Mesendoderm (in vitro differentiated cells): ENCODE results near the gene CACNA1H.

Experiments
- DNase-seq: peaks from one replicate; pipeline ENCODE4 v3.0.0; 2013
- H2AK5ac ChIP-seq: 2 replicates; pipeline ENCODE4 v1.6.1; 2013; ENCODE audit warnings: low read length, inconsistent platforms
- H2BK120ac ChIP-seq: 2 replicates; pipeline ENCODE4 v1.6.1; 2013; ENCODE audit warnings: low read depth, mild to moderate bottlenecking, low read length, moderate library complexity, mixed read lengths
- H2BK15ac ChIP-seq: replicated peaks from 2 replicates; pipeline ENCODE4 v1.6.1; 2013; ENCODE audit warnings: low read depth, mild to moderate bottlenecking, moderate library complexity
- H2BK5ac ChIP-seq: 2 replicates; pipeline ENCODE4 v1.6.1; 2013; ENCODE audit warnings: low read length, inconsistent platforms
- H3K18ac ChIP-seq: 2 replicates; pipeline ENCODE4 v1.6.1; 2013; ENCODE audit warnings: mild to moderate bottlenecking, low read length, mixed read lengths
- H3K23ac ChIP-seq: one replicate; pipeline ENCODE4 v1.6.1; 2013; ENCODE audit warnings: low read length
- H3K27ac ChIP-seq: 2 replicates; pipeline ENCODE4 v1.5.1; 2013; ENCODE audit warnings: low read depth, mild to moderate bottlenecking, inconsistent platforms, low read length, moderate library complexity
- H3K27me3 ChIP-seq: 2 replicates; pipeline ENCODE4 v1.6.1; 2013; ENCODE audit warnings: low read length, control low read depth, mild to moderate bottlenecking, inconsistent platforms; ENCODE audit not compliant: insufficient read depth, poor library complexity
- H3K36me3 ChIP-seq: 2 replicates; pipeline ENCODE4 v1.6.1; 2013; ENCODE audit warnings: low read length, inconsistent platforms; ENCODE audit not compliant: control insufficient read depth, insufficient read depth
- H3K4ac ChIP-seq: one replicate; pipeline ENCODE4 v1.6.1; 2013; ENCODE audit warnings: low read depth, mild to moderate bottlenecking, low read length, moderate library complexity
- H3K4me1 ChIP-seq: 2 replicates; pipeline ENCODE4 v1.6.1; 2013; ENCODE audit warnings: low read depth, low read length, inconsistent platforms; ENCODE audit not compliant: control insufficient read depth
- H3K4me2 ChIP-seq: 2 replicates; pipeline ENCODE4 v1.6.1; 2013; ENCODE audit warnings: low read length
- H3K4me3 ChIP-seq: 2 replicates; pipeline ENCODE4 v1.5.1; 2013; ENCODE audit warnings: mild to moderate bottlenecking, low read length
- H3K56ac ChIP-seq: one replicate; pipeline ENCODE4 v1.6.1; 2013; ENCODE audit warnings: low read length
- H3K79me1 ChIP-seq: 2 replicates; pipeline ENCODE4 v1.6.1; 2013; ENCODE audit warnings: low read length, inconsistent platforms
- H3K79me2 ChIP-seq: 2 replicates; pipeline ENCODE4 v1.6.1; 2013; ENCODE audit warnings: mild to moderate bottlenecking, low read length; ENCODE audit not compliant: control insufficient read depth, insufficient read depth
- H3K9ac ChIP-seq: 2 replicates; pipeline ENCODE4 v1.6.1; 2013; ENCODE audit warnings: low read length, inconsistent platforms
- H4K5ac ChIP-seq: one replicate; pipeline ENCODE4 v1.6.1; 2013; ENCODE audit warnings: low read length
- H4K8ac ChIP-seq: one replicate; pipeline ENCODE4 v1.6.1; 2013; ENCODE audit warnings: low read depth, mild to moderate bottlenecking, control low read depth, low read length, moderate library complexity
- WGBS: extraction: QIAGEN DNeasy Blood & Tissue Kit; methylation state at CpG from one replicate; pipeline ENCODE4 v1.1.7; 2013; ENCODE audit warnings: low lambda C conversion rate, missing lambda C conversion rate; ENCODE audit not compliant: insufficient coverage; ENCODE audit errors: extremely low coverage; 5-methylcytosine and 5-hydroxymethylcytosine counted together

Gene CACNA1H

DNA sequence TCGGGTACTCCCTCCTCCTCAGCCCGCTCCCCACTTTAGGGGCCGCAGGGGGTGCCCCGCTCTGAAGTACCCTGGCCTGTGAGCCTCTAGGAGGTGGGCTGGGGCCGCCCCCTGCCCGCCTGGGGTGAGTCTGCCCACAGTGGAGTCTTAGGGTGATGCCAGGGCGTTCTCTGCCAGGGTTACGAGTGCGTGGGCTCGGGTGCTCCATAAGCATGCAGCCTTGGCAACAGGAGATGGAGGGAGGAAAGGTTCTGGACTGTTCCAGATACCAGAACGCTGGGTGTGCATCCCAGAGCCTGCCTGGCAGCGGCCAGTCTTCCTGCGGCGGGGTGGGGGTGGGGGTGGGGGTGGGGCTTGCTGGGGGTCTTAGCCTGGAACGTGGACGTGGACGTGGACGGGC lies 15.9 kb downstream of the CACNA1H start:
- Histone ChIP-seq H3K79me1 (no peaks in the 10 kb centered on the region), H3K56ac (no peak overlapping the region), H2BK120ac (no peak overlapping the region), H3K4ac (no peak overlapping the region), H3K27me3 (no peaks in the 10 kb centered on the region), H2AK5ac (no peak overlapping the region), H3K4me1 (no peaks in the 10 kb centered on the region), H3K4me3 (no peak overlapping the region), H3K23ac (no peak overlapping the region), H2BK15ac (no peak overlapping the region), H3K4me2 (no peak overlapping the region), H3K9ac (no peak overlapping the region), H4K5ac (no peak overlapping the region), H4K8ac (no peak overlapping the region), H3K79me2 (no peaks in the 10 kb centered on the region), H3K36me3 (no peaks in the 10 kb centered on the region), H3K27ac (no peak overlapping the region), H3K18ac (no peak overlapping the region), H2BK5ac (no peak overlapping the region)
- no CpG with 5 or more reads among the region's 18 CpGs for WGBS
- DNase-seq, result no peak

DNA sequence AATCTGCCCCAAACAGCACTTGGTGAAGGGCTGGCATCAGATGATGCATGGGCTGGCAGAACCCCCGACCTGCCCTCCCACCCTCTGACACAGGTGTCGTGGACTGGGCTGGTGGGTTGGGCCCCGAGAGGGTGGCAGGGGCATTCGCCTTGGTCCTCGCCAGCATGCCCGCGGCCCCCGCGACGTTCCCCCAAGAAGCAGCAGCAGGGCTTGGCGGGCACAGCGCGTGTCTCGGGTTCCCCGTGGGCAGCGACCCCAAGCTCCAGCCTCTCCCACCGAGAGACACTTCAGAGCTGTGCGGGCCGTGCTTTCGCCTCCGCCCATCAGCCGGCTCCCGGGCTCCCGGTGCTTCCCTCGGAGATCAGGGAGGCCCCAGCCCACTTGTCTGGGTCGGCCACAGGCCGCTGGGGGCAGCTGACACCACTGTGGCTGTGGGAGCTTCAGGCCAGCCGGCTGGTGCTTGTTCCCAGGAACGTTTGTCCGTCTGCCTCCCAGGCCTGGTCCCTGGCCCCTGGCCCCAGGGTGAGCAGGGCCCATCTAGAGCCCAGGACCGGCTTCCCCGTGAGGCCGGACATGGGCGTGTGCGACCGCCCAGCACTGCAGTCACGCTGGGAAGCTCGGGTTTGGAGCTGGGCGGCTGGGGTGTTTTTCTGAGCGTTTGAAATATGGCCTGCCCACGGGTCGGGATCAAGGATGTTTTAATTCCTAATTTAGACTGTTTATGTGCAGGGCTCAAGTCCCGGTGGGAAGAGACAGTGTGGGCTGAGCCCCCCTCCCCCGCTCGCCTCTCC lies 16.6 kb downstream of the CACNA1H start:
- Histone ChIP-seq H3K9ac (no peak overlapping the region), H4K5ac (no peak overlapping the region), H3K23ac (no peak overlapping the region), H3K27ac (no peak overlapping the region), H3K79me2 (no peaks in the 10 kb centered on the region), H2BK120ac (no peak overlapping the region), H4K8ac (no peak overlapping the region), H3K18ac (no peak overlapping the region), H3K4me3 (no peak overlapping the region), H2AK5ac (no peak overlapping the region), H3K56ac (no peak overlapping the region), H3K4ac (no peak overlapping the region), H2BK5ac (no peak overlapping the region), H3K4me1 (no peaks in the 10 kb centered on the region), H3K79me1 (no peaks in the 10 kb centered on the region), H3K27me3 (no peaks in the 10 kb centered on the region), H3K36me3 (no peaks in the 10 kb centered on the region), H2BK15ac (no peak overlapping the region), H3K4me2 (no peak overlapping the region)
- WGBS, result no CpG with 5 or more reads among the region's 45 CpGs
- no peak for DNase-seq

DNA sequence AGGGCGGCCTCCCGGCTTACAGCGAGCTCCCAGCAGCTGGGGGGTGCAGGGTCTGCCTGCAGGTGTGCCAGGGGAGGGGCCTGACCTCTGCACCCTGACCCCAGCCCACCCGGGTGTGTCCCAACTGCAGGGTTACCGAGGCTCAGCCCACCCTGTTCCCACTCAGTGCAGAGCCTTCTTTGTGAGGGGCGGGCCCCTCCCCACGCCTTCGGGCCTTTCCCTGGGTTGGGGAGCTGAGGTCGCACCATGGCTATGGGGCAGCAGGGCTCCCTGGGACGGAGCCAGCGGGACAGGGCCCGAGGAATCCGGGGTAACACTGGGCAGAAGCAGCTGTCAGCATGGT lies 17.1 kb downstream of the CACNA1H start:
- Histone ChIP-seq H3K79me1 (no peaks in the 10 kb centered on the region), H3K18ac (no peak overlapping the region), H3K4me2 (no peak overlapping the region), H3K4me3 (no peak overlapping the region), H3K27me3 (no peaks in the 10 kb centered on the region), H4K8ac (no peak overlapping the region), H3K36me3 (no peaks in the 10 kb centered on the region), H3K23ac (no peak overlapping the region), H2AK5ac (no peak overlapping the region), H3K27ac (no peak overlapping the region), H3K4me1 (no peaks in the 10 kb centered on the region), H2BK5ac (no peak overlapping the region), H3K4ac (no peak overlapping the region), H3K9ac (no peak overlapping the region), H4K5ac (no peak overlapping the region), H2BK15ac (no peak overlapping the region), H3K56ac (no peak overlapping the region), H2BK120ac (no peak overlapping the region), H3K79me2 (no peaks in the 10 kb centered on the region)
- DNase-seq, result no peak
- WGBS, result no CpG with 5 or more reads among the region's 13 CpGs

DNA sequence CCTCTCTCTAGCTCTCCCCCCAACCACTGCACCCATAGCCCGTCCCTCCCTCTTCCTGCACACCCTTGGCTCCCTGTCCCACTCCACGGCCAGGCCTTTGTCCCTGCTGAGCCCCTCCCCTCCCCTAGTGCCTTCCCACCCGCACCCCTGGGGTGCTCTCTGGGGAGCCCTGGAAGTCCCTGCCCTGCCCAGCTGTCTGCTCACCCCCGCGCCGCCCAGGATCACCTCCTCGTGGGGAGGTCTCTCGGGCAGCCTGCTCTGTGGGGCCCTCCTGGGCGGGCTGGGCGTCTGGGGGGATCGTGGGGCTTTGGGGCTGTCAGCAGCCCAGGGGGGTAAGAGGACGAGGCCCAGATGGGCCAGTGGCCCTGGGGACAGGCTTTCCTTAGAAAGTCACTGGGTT lies 18.1 kb downstream of the CACNA1H start:
- H3K56ac ChIP-seq, result no peak overlapping the region
- WGBS, result no CpG with 5 or more reads among the region's 12 CpGs
- no peaks in the 10 kb centered on the region for H3K36me3 ChIP-seq
- no peak overlapping the region for H4K5ac ChIP-seq
- H3K4me1 ChIP-seq, result no peaks in the 10 kb centered on the region
- H3K79me1 ChIP-seq, result no peaks in the 10 kb centered on the region
- H3K23ac ChIP-seq, result no peak overlapping the region
- H3K27ac ChIP-seq, result no peak overlapping the region
- H3K79me2 ChIP-seq, result no peaks in the 10 kb centered on the region
- no peak overlapping the region for H3K4ac ChIP-seq
- no peak overlapping the region for H3K4me3 ChIP-seq
- H3K18ac ChIP-seq, result no peak overlapping the region
- H2AK5ac ChIP-seq, result no peak overlapping the region
- H3K9ac ChIP-seq, result no peak overlapping the region
- no peak overlapping the region for H2BK120ac ChIP-seq
- DNase-seq, result no peak
- H3K27me3 ChIP-seq, result no peaks in the 10 kb centered on the region
- H2BK5ac ChIP-seq, result no peak overlapping the region
- H4K8ac ChIP-seq, result no peak overlapping the region
- H2BK15ac ChIP-seq, result no peak overlapping the region
- H3K4me2 ChIP-seq, result no peak overlapping the region

DNA sequence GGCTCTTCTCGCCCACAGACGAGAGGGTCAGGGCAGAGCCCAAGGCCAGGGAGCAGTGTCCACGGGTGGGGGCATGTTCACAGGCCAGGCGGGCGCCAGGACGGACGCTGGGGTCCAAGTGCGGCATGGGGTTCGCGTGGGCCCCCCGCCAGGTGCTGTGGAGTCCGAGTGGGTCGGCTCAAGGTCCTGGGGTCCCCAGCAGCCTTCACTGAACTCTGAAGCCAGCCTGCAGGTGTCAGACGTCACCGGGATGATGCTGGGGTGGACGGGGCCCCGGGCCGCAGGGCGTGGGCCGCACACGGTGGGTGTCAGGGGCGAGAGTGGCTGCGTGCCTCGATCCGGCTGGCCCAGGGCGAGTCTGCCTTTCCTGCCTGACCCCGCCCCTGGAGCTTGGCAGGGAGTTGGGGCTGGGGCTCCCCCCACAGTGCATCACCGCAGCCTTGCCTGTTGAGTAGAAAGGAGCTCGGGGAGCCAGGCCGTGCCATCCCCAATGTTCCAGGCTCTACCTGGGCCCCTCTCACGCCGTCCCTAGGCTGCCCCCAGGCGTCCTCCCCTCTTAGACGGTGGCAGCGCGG lies 19.0 kb downstream of the CACNA1H start:
- Histone ChIP-seq H3K4me2 (no peak overlapping the region), H3K79me1 (no peaks in the 10 kb centered on the region), H2BK15ac (no peak overlapping the region), H2BK120ac (no peak overlapping the region), H4K5ac (no peak overlapping the region), H4K8ac (no peak overlapping the region), H3K18ac (no peak overlapping the region), H2AK5ac (no peak overlapping the region), H3K27me3 (no peaks in the 10 kb centered on the region), H3K56ac (no peak overlapping the region), H3K9ac (no peak overlapping the region), H3K4me3 (no peak overlapping the region), H3K23ac (no peak overlapping the region), H3K4ac (no peak overlapping the region), H3K36me3 (no peaks in the 10 kb centered on the region), H3K79me2 (no peaks in the 10 kb centered on the region), H3K4me1 (no peaks in the 10 kb centered on the region), H2BK5ac (no peak overlapping the region), H3K27ac (no peak overlapping the region)
- no peak for DNase-seq
- no CpG with 5 or more reads among the region's 36 CpGs for WGBS

DNA sequence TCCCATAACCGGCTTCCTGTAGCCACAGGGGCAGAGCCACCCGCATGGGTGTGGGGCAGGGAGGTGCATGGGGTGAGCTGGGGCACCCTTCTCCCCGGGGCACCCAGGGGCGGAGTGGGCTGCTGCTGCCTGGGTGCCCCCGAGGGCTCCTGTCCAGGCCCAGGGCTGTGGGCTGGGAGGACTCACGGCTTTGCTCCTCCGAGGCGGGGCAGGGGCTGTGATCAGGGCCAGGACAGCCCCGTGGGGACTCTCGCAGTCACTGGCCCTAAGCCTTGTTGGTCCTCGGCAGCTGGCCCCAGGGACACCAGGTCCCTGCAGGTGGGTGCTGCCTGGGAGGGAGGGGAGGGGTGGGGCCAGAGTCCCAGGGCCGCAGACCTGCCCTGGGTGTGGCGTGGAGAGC lies 19.7 kb downstream of the CACNA1H start:
- Histone ChIP-seq H3K18ac (no peak overlapping the region), H4K5ac (no peak overlapping the region), H2BK120ac (no peak overlapping the region), H3K56ac (no peak overlapping the region), H3K36me3 (no peaks in the 10 kb centered on the region), H3K27ac (no peak overlapping the region), H4K8ac (no peak overlapping the region), H2BK15ac (no peak overlapping the region), H3K4me2 (no peak overlapping the region), H3K4me3 (no peak overlapping the region), H3K4me1 (no peaks in the 10 kb centered on the region), H3K79me1 (no peaks in the 10 kb centered on the region), H2AK5ac (no peak overlapping the region), H3K79me2 (no peaks in the 10 kb centered on the region), H2BK5ac (no peak overlapping the region), H3K4ac (no peak overlapping the region), H3K9ac (no peak overlapping the region), H3K23ac (no peak overlapping the region), H3K27me3 (no peaks in the 10 kb centered on the region)
- no peak for DNase-seq
- no CpG with 5 or more reads among the region's 13 CpGs for WGBS
